HL-60/S4 treated with phorbol 12-myristate 13-acetate at 8.2 ng/mL for 4 days and 3 days (cell line): ENCODE measurements around the gene GSTA2.
"Not testable (repeated sequence)": the region's sequence is repeated elsewhere in the genome, so short reads cannot be mapped to it uniquely, and the experiment has no call there.

Experiments used
- in situ Hi-C: fragments of 300-500 bp; cut with MboI; formaldehyde crosslinking; loops from 2 replicates; pipeline ENCODE4 v1.15.0; 2022; ENCODE audit warnings: low sequenced_read_pairs

GSTA2 gene

DNA sequence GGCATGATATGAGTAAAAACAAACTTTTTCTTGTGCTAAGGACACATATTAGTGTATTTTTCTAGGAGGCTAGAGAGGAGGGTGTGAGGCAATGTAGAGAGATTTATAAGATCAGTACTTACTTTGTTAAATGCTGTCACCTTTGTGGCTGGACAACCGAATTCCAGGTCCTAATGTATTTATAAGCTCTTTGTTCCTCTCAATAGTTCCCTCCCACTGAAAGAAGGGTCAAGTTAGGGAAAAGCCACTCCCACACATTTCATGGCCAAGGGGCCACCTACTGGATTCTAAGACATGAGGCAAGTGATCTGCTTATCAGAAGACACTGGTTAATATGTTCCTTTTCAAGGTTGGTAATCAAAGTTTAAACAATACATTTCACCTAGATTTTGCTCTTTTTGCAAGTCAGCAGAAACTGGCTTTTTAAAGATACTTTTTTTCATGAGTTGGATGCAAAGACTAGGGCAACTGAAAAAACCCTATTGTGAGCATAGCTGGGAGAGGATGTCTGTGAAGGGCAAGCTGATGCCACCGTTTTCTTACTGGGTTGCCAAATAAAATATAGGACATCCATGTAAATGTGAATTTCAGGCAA is at the start of gene GSTA2:
Gene GSTA2 (minus strand): TSS at position 154 of the 595 bp plus-strand sequence. CDS start 5,528 bp downstream, outside the sequence.
- in situ Hi-C loops = not testable (repeated sequence)

- in situ Hi-C loops = not testable (repeated sequence)
These were observed 46.5 kb upstream of the GSTA2 start for GRCh38 chr6:52809777-52810176.

- in situ Hi-C loops = no loop called here
These were observed 45.4 kb upstream of the GSTA2 start for GRCh38 chr6:52808660-52809059.

DNA sequence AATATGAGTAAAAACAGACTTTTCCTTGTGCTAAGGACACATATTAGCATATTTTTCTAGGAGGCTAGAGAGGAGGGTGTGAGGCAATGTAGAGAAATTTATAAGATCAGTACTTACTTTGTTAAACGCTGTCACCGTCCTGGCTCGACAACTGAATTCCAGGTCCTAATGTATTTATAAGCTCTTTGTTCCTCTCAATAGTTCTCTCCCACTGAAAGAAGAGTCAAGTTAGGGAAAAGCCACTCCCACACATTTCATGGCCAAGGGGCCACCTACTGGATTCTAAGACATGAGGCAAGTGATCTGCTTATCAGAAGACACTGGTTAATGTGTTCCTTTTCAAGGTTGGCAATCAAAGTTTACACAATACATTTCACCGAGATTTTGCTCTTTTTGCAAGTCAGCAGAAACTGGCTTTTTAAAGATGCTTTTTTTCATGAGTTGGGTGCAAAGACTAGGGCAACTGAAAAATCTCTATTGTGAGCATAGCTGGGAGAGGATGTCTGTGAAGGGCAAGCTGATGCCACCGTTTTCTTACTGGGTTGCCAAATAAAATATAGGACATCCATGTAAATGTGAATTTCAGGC is 40.5 kb upstream of the GSTA2 start, which contains the start of gene GSTA1:
Gene GSTA1 (minus strand): TSS at position 149 of the 588 bp plus-strand sequence. CDS start 4,549 bp downstream, outside the sequence.
- in situ Hi-C loops = not testable (repeated sequence)

DNA sequence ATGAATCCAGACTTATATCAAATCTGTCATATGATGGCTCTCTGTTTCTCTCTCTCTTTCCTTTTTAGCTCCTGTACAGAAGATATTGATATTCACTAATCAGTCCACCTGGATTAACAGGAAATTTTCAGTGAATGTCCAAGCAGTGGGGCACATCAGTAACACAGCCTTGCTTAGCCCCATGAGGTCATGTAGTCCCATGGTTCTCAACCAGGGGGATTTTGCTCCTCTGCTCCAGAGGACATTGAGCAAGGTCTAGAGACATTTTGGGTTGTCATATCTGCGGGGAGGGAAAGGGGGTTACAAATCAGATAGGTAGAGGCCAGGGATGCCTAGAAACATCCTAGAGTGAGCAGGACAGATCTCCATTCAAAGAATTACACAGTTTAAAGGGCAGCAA is 39.5 kb upstream of the GSTA2 start:
- in situ Hi-C loops = no loop called here

DNA sequence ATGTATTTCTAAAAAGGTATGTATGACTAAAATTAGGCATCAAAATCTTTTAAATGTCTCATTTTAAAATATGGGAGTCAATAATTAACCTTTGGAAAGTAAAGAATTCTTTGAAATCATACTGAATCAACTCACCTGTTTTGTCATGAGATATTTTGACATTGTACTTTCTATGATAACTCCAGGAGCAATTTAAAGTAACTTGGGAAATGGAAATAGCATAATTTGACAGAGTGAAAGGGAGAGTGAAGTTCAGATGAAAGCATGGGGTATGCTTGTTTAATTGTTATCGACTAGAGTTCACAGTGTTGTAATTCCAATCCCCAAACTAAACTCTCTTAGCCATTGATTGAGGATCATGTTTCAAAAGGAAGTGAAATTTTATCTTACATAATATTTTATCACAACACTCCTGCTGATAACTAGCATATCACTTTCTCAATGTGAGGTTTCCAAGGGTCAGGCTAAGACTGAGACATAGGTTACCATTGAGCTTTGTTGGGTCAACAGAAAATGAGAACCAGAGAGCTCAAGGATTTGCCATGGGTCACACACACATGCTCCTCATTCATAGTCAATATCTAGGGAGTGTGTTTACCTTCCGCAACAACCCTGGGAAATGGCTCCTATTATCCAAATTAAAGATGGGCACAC is 38.0 kb upstream of the GSTA2 start:
- in situ Hi-C loops = no loop called here

DNA sequence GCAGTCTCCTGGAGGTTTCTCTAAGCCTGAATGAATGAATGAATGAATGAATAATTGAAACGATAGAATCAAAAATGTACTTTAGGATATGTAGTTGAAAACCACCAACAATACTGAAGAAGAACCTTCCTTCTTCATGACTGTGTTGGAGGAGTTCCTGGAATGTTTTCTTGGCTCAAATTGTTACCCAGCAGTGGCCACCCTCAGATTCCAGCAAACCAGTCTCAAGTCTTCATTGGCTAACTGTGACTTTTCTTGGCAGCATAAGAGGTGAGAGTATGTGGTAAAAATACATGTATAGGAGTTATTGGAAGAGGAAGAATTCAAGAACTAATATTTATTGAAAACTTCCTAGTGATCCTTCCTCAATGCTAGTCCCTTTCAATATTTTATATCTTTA is 36.0 kb upstream of the GSTA2 start:
- in situ Hi-C loops = not testable (repeated sequence)

DNA sequence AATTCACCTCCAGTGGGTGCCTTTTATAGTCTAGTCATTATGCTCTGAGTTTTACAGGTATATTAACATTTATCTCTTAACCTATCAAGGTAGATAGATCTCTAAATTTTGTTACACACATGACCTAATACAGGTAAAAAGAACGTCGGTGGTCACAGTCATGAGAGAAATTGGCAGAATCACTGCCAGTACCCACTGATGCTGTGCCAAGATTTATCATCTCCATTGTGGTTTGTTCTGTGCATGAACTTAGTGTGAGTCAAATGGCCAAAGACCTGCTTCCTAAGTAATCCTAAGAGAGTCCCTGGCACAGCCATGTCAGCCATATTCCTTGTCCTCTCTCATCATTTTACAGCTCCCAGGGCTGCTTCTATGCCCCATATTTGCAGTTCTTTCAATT is 31.1 kb upstream of the GSTA2 start:
- in situ Hi-C loops = not testable (repeated sequence)

DNA sequence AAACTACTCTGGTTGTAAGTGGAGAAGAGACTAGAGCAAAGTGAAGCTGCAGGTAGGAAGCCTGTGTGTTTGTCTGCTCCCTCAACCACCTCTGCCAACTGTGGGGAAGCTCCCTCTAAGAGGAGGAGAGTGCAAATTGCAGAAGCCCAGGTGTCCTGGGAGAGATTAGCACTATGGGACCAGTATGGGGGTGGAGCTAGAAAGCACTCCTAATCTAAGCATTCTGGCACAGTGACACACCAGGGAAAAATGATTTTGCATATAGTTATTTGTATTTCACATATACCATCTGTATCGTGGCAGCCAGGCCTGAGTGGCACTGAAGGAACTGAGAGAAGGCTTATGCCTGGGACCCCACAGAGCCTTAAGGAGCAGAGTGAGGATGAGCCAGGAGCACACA is 27.6 kb upstream of the GSTA2 start:
- in situ Hi-C loops = no loop called here

DNA sequence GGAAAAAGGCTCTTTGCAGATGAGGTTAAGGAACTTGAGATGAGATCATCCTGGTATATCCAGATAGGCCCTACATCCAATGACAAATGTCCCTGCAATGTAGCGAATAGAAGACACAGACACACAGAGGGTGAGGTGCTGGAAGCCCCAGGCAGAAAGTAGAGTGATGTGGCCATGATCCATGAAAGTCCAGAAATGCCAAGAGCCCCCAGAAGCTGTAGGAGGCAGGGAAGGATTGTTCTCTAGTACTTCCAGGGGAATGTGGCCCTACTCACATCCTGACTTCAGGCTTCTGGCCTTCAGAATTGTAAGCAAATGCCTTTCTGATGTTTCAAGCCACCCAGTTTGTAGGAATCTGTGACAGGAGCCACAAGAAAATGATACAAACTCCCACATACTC is 26.4 kb upstream of the GSTA2 start:
- in situ Hi-C loops = not testable (repeated sequence)

- in situ Hi-C loops = no loop called here
These were observed 25.2 kb upstream of the GSTA2 start for GRCh38 chr6:52788478-52788877.

GRCh38 chr6:52787917-52788316 is 24.6 kb upstream of the GSTA2 start:
- in situ Hi-C loops = no loop called here

- in situ Hi-C loops = no loop called here
These were observed 23.1 kb upstream of the GSTA2 start for GRCh38 chr6:52786249-52786956.

DNA sequence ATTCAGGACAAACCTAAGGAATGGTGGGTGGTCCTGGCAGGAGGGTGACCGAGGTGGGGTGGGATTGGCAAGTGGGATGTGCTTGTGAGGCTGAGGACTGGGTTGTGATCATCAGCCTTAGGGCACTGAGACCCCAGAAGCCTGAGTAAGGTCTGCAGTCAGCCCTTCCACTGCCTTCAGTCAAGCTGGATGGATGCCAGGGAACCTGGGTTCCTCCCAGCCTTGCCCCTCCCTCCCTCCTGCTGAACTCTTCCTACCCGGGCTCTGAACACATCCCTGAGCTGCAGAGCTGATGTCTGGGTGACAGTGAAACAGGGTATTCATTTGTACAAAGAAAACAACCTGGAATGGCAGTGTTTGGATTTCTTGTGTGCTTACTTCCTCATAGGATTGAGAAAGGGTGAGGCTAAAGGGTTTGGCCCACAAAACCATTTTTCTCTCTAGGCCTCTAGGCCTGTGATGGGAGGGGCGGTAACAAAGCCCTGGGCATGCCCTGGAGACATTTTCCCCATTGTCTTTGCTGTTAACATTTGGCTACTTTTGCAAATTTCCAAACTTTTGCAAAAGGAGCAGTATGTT is 19.5 kb upstream of the GSTA2 start:
- in situ Hi-C loops = not testable (repeated sequence)

DNA sequence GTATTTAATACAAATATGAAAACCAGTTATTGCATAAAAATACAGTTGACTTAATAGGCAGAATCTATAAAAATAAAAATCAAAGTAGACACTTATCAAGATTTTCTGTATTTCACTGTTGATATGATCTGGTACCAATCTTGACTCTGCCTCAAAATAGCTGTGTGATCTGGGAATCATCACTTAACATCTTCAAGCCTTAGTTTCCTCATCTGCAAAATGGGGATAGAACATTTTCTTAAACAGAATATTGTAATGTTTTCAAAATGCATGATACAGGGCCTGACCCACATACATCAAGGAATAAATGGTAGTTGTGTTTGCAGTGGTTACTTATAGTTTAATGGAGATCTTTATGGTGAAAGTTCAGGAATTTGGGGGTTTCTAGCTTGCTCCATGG is 18.9 kb upstream of the GSTA2 start:
- in situ Hi-C loops = not testable (repeated sequence)

DNA sequence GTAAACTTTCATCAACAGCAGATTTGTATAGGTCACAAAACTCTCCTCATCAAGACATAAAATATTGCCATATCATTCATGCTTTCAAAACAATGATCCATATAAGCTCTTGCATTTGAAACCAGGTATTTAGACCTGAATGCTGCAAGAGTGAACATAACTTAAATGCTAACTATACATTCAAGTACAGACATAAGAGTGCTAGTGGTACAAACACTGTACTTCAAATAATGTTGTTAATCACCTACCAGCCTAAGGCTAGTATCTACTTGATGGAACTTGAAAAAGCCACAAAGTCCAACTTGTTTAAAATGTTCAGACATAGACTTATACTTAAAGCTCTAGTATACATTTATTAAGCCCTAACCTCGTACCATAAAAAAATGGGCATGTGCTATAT is 16.0 kb upstream of the GSTA2 start:
- in situ Hi-C loops = no loop called here

GRCh38 chr6:52776711-52777351 is 13.6 kb upstream of the GSTA2 start:
- in situ Hi-C loops = not testable (repeated sequence)

DNA sequence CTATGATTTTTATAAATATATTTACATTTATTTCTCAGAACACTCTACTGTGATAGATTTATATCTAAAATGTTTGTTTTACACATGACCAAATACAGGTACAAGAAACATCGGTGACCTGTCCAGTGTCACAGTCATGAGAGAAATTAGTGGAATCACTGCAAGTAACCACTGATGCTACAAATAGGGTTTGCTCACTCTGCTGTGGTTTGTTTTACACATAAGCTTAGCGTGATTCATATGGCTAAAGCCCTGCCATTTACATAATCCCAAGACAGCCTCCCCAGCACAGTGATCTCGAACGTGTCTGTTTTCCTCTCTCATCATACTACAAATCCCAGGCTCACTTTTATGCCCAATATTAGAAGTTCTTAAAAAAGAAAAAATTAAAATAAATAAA is 6.1 kb upstream of the GSTA2 start:
- in situ Hi-C loops = not testable (repeated sequence)

DNA sequence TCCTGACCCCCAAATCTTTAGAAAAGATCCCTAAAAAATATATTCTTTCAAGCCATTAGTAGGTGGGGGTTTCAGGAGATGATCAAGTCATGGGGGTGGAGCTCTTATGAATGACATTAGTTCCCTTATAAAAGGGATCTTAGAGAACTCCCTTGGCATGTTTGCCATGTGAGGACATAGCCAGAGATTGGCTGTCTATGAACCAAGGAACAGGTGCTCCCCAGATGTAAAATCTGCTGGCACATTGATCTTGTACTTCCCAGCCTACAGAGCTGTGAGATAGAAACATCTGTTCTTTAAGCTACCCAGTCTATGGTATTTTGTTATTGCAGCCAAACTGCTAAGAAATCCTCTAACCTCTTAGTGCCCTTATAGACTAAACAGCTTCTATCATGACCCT is 4.4 kb upstream of the GSTA2 start:
- in situ Hi-C loops = not testable (repeated sequence)

DNA sequence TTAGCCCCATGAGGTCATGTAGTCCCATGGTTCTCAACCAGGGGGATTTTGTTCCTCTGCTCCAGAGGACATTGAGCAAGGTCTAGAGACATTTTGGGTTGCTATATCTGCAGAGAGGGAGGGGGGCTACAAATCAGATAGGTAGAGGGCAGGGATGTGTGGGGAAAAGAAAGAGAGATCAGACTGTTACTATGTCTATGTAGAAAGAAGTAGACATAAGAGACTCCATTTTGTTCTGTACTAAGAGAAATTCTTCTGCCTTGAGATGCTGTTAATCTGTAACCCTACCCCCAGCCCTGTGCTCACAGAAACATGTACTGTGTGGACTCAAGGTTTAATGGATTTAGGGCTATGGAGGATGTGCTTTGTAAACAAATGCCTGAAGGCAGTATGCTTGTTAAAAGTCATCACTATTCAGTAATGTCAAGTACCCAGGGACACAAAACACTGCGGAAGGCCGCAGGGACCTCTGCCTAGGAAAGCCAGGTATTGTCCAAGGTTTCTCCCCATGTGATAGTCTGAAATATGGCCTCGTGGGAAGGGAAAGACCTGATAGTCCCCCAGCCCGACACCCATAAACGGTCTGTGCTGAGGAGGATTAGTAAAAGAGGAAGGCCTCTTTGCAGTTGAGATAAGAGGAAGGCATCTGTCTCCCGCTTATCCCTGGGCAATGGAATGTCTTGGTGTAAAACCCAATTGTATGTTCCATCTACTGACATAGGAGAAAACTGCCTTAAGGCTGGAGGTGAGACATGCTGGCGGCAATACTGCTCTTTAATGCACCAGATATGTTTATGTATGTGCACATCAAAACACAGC is 1.4 kb downstream of the GSTA2 start:
- in situ Hi-C loops = not testable (repeated sequence)
